PC-9 (cell line): ENCODE results near the gene PHC2.

Experiments
- EZH2 ChIP-seq: fragments of 200-600 bp; sonication (generic); IDR thresholded peaks from 2 replicates; pipeline ENCODE4 v1.8.0; 2017; ENCODE audit warnings: antibody characterized with exemption, low read depth
- TF ChIP-seq, protein P1 (sequence below): fragments of 200-600 bp; sonication (generic); conservative IDR thresholded peaks from 2 replicates; pipeline ENCODE4 v1.6.1; 2017; ENCODE audit warnings: mixed run types, antibody characterized with exemption, mild to moderate bottlenecking, moderate library complexity

DNA sequence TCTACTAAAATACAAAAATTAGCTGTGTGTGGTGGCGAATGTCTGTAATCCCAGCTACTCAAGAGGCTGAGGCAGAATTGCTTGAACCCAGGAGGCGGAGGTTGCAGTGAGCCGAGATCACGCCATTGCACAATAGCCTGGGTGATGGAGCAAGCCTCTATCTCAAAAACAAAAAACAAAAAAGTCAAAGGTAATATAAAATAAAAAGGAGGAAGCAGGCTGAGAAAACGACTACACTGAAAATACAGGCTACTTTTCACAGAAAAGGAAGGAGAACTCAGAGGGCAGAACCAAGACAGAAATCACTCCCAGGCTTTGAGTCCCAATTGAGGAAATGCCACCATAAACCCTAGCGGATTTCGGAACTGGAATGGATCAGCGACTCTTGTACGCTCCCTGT lies 104.1 kb downstream of the PHC2 start:
- TF ChIP-seq, protein P1, sequence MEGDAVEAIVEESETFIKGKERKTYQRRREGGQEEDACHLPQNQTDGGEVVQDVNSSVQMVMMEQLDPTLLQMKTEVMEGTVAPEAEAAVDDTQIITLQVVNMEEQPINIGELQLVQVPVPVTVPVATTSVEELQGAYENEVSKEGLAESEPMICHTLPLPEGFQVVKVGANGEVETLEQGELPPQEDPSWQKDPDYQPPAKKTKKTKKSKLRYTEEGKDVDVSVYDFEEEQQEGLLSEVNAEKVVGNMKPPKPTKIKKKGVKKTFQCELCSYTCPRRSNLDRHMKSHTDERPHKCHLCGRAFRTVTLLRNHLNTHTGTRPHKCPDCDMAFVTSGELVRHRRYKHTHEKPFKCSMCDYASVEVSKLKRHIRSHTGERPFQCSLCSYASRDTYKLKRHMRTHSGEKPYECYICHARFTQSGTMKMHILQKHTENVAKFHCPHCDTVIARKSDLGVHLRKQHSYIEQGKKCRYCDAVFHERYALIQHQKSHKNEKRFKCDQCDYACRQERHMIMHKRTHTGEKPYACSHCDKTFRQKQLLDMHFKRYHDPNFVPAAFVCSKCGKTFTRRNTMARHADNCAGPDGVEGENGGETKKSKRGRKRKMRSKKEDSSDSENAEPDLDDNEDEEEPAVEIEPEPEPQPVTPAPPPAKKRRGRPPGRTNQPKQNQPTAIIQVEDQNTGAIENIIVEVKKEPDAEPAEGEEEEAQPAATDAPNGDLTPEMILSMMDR, result no peak
- no peak for TF ChIP-seq EZH2
